Right lobe of liver (tissue), 6 donors: ENCODE data around the gene CBX1. TPM values are rescaled to one million over a fixed set of nuclear protein-coding genes. Genes with fewer than 3 reads are reported as not detected.

ENCODE experiments used
- ATAC-seq, 4 donors: fragments of 200-7000 bp; cut with Tn5 transposase; one replicate each; pipeline ENCODE4 v1.9.1; 2020; ENCODE audit warnings: mild to moderate bottlenecking in 4 of 4, moderate library complexity in 4 of 4
- DNase-seq, 3 donors: peaks; one replicate each; pipeline ENCODE4 v3.0.0-alpha.2; 2020
- H3K27ac ChIP-seq, 3 donors: fragments of 200-600 bp; one replicate each; pipeline ENCODE4 v1.8.0; 2022
- H3K27me3 ChIP-seq, 2 donors: fragments of 200-600 bp; one replicate each; pipeline ENCODE4 v1.8.0; 2022
- H3K36me3 ChIP-seq, 4 donors: fragments of 200-600 bp; sonication (generic) in 1 of 4; one replicate each; pipeline versions ENCODE4 v1.5.1 to v1.8.0; 2017 to 2022; ENCODE audit warnings: control low read depth in 1 of 4
- H3K4me1 ChIP-seq, 4 donors: fragments of 200-600 bp; sonication (generic) in 1 of 4; one replicate each; pipeline versions ENCODE4 v1.5.1 to v1.8.0; 2017 to 2022; ENCODE audit warnings: control low read depth in 1 of 4
- H3K4me3 ChIP-seq, 3 donors: fragments of 200-600 bp; one replicate each; pipeline ENCODE4 v1.8.0; 2022
- H3K9me3 ChIP-seq, 4 donors: fragments of 200-600 bp; sonication (generic) in 1 of 4; one replicate each; pipeline versions ENCODE4 v1.5.1 to v1.8.0; 2017 to 2022; ENCODE audit warnings: control low read depth in 1 of 4
- POLR2A ChIP-seq: fragments of 450-650 bp; IDR thresholded peaks from one replicate; pipeline ENCODE4 v1.6.1; 2017; ENCODE audit warnings: antibody characterized with exemption, mild to moderate bottlenecking
- WGBS: methylation state at CpG from one replicate; pipeline ENCODE4 v1.1.6; 2018; ENCODE audit warnings: low coverage, low lambda C conversion rate; ENCODE audit not compliant: insufficient coverage; ENCODE audit errors: missing lambda C conversion rate; 5-methylcytosine and 5-hydroxymethylcytosine counted together
- intact Hi-C, 2 donors: fragments of 100-400 bp; cut with DNase I; formaldehyde crosslinking; loops; one replicate each; pipeline versions ENCODE4 v1.11.2 to v1.14.1; 2022
- microRNA counts: library from miRNA; unstranded; fragments of <30 nt; microRNA quantifications from one replicate; lab custom pipeline; 2016
- microRNA-seq, 2 donors: library from miRNA; unstranded; fragments of <30 nt; microRNA quantifications; one replicate each; pipeline ENCODE4, GENCODE V29; 2019 to 2020
- small RNA-seq, 2 experiments: library from RNA; depleted of rRNA; stranded (forward); fragments of <200 nt; gene quantifications; one replicate each; pipeline ENCODE3, GENCODE V24; 2016
- total RNA-seq, 6 experiments: library from RNA; depleted of rRNA in 2 of 6; stranded (reverse); fragments of >200 nt in 2 of 6; fragmentation: NEBNext Ultra II Directional in 3 of 6; extraction: Animal tissue kit (Norgen Biotek cat#: 25700) in 3 of 6; gene quantifications; one replicate each; pipeline versions ENCODE4 v1.1.0 to v1.2.4, GENCODE V29; 2016 to 2023
- TF ChIP-seq, protein P1 (sequence below), 4 donors: fragments of 200-600 bp in 3 of 4; fragments of 450-650 bp in 1 of 4; IDR thresholded peaks; one replicate each; pipeline versions ENCODE4 v1.5.1 to v1.8.0; 2016 to 2022; ENCODE audit warnings: antibody characterized with exemption in 4 of 4, mild to moderate bottlenecking in 2 of 4
- donor health status: DM: no; HTN: yes; CAD: no.
- donor health status: DM: no; HTN: no; CAD: no.
- donor health status: DM: no; HTN: no; CAD: no.
- donor health status: DM: no; HTN: yes; CAD: no.
- donor health status: DM: no; HTN: yes; CAD: no.

Gene CBX1
- total RNA-seq, 6 experiments from 2014 or later, result 7.0 to 10.5 (median 9.9) TPM

DNA sequence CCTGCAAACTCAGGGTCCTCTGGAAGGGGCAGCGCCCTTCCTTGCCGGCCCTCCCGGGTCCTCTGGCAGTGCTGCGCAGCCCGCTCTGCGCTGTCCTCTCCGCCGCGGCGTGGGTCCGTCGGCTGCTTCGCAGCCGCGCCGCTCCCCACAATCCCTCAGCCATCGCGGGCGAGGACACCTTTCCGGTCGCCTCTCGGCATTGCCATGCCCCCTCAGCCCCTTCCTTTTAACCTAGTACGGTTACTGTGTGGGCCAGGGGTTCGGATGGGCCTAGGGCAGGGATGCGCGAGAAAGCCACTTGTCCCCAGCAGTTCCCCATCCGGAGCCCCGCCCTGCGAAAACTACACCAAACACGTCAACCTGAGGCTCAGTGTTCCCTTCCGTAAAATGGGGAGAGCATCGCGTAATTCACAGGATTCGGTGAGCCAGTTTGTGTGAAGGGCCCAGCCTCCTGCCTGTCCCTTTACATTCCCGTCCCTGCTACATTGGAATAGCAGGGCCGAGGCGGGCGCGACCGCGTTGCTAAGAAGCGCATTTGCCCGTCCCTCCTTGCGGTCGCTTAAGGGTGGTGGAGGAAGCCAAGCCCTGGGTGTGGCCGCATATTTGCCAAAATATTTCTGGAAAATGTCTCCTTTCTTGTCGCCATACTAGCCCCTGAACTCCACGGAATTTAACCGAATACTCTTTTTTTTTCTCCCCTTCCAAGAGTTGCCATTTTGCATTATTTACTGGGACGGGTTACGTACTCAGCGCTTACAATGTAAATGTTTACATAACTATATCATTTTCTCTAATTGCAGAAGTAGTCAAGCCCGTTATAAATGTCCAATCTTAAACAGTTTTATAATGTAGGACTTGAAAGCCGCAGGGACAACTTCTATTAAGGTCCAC is 76.9 kb downstream of the CBX1 start:
- H3K4me1 ChIP-seq, result peaks cover 0 to 33% (median 15%) of the 10 kb centered on the region in 4 donors
- no peaks in the 10 kb centered on the region for H3K27me3 ChIP-seq
- intact Hi-C loops, result loop anchor here (5.0 kb wide), 1 partner anchor 48 kb away; no protein-coding TSS in a partner anchor
- no peaks in the 10 kb centered on the region for H3K36me3 ChIP-seq
- no peaks in the 10 kb centered on the region for H3K9me3 ChIP-seq
- no peak overlapping the region for H3K27ac ChIP-seq
- H3K4me3 ChIP-seq, result peak overlapping the region; percentile 31 to 39 (median 37)
- under 1% methylated on average over 14 of the region's 54 CpGs for WGBS
- TF ChIP-seq, protein P1, sequence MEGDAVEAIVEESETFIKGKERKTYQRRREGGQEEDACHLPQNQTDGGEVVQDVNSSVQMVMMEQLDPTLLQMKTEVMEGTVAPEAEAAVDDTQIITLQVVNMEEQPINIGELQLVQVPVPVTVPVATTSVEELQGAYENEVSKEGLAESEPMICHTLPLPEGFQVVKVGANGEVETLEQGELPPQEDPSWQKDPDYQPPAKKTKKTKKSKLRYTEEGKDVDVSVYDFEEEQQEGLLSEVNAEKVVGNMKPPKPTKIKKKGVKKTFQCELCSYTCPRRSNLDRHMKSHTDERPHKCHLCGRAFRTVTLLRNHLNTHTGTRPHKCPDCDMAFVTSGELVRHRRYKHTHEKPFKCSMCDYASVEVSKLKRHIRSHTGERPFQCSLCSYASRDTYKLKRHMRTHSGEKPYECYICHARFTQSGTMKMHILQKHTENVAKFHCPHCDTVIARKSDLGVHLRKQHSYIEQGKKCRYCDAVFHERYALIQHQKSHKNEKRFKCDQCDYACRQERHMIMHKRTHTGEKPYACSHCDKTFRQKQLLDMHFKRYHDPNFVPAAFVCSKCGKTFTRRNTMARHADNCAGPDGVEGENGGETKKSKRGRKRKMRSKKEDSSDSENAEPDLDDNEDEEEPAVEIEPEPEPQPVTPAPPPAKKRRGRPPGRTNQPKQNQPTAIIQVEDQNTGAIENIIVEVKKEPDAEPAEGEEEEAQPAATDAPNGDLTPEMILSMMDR (IDR thresholded peaks at IDR 0.05), result no peak
- TF ChIP-seq POLR2A, result no peak
- DNase-seq (peak; percentile 51 to 66 (median 58)), ATAC-seq (peak in 1 of 4 donors; percentile 1)

DNA sequence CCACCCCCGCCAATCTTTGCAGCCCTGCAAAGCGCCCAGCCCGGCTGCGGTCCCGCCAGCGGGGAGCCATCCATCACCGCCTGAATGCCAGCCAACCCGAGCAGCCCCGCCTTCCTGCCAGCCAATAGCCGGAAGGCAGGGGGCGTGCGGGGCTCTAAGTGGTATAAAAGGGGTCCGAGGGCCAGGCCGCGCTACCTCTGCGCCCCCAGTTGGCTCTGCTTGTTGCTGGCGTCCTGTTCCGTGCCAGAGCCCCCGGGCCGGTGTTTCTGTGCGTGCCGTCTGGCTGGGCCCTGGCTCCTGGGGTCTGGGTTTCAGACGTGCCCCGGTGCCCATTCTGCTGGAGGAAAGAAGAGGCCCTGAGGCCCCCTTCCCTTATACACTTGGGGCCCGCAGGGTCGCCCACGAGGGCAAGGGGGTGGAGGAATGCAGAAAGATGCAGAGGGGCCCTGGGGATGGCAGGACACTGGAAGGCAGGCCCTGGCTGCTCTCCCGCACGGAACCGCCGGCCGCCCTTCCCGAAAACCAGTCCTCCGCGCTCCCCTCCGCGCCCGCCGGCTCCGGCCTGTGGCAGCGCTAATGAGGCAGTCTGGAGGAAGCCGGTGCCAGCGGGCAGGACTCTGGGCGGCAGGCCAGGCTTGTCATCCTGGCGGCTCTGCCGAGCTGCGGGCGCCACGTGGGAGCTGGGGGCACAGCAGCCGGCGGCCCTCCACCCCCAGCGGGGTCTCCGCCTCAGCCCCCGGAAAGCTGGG is 77.7 kb downstream of the CBX1 start:
- Histone ChIP-seq H3K4me1 (peaks cover 0 to 33% (median 15%) of the 10 kb centered on the region in 4 donors), H3K27me3 (no peaks in the 10 kb centered on the region), H3K36me3 (no peaks in the 10 kb centered on the region), H3K27ac (no peak overlapping the region), H3K4me3 (peak overlapping the region; percentile 31 to 39 (median 37)), H3K9me3 (no peaks in the 10 kb centered on the region)
- WGBS, result 0% methylated on average over 2 of the region's 54 CpGs
- intact Hi-C loops, result no loop called here
- TF ChIP-seq POLR2A, result peak; percentile 18
- TF ChIP-seq, protein P1 (IDR thresholded peaks at IDR 0.05), result peak in 3 of 4 donors; percentile 32 to 43 (median 35)
- DNase-seq (peak; percentile 88 to 91 (median 90)), ATAC-seq (peak; percentile 57 to 63 (median 59))

DNA sequence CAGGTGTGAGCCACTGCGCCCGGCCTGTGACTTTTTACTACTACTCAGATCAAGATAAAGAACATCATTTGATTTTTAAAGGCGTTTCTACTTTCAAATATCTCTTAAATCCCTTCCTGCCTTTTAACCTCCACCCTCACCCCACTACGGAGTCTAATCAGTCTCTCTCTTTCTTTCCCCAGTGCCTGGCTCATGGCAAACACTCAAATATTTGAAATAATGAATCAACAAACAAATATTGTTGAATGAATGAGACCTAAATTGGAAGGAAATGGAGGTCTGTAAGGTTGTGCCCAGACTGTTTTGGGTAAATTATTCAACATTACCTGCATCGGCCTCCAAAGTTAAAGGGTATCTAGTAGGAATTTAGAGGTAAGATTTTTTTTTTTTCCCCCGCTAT is 78.4 kb downstream of the CBX1 start:
- DNase-seq, result no peak
- Histone ChIP-seq H3K27me3 (no peaks in the 10 kb centered on the region), H3K9me3 (no peaks in the 10 kb centered on the region), H3K36me3 (no peaks in the 10 kb centered on the region), H3K4me1 (peaks cover 0 to 33% (median 15%) of the 10 kb centered on the region in 4 donors), H3K4me3 (no peak overlapping the region), H3K27ac (no peak overlapping the region)
- intact Hi-C loops, result no loop called here
- no peak for ATAC-seq
- WGBS, result 61% methylated on average over 6 of the region's 6 CpGs
- TF ChIP-seq, protein P1 (IDR thresholded peaks at IDR 0.05), result no peak
- TF ChIP-seq POLR2A, result no peak

DNA sequence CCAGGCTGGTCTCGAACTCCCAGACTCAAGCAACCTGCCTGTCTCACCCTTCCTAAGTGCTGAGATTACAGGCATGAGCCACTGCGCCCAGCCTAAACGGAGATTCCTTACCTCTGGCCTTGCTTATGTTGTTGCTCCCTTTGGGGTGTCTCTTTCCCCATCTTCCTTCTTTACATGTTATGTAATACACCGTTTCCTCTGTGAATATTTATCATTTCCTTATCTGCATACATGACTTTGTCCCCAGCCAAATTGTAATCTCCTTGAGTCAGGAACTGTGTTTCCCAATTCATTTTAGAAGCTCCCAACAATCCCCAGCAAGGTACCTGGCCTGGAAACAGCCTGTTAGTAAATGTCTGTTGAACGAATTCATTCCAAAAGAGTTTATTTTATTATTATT is 79.3 kb downstream of the CBX1 start:
- intact Hi-C loops, result no loop called here

More for the DNA sequence above, 79.3 kb downstream of the CBX1 start:
- WGBS, result 62% methylated on average over 5 of the region's 5 CpGs
- DNase-seq, result peak in 1 of 3 donors; percentile 19
- Histone ChIP-seq H3K27ac (no peak overlapping the region), H3K27me3 (no peaks in the 10 kb centered on the region), H3K36me3 (no peaks in the 10 kb centered on the region), H3K4me1 (peaks cover 0 to 33% (median 15%) of the 10 kb centered on the region in 4 donors), H3K9me3 (no peaks in the 10 kb centered on the region), H3K4me3 (no peak overlapping the region)
- no peak for TF ChIP-seq POLR2A
- TF ChIP-seq, protein P1 (IDR thresholded peaks at IDR 0.05), result no peak
- ATAC-seq, result no peak

MicroRNA genes within 50 kb of the gene (microRNA counts, 767-probe panel; counts per million panel counts)
- microRNA hsa-miR-152 (lab: Ali Mortazavi, UCI), result 237 counts per million

Small RNAs within 50 kb of the gene (microRNA-seq; reads per million reads assigned to microRNA genes)
- gene MIR152, result 849 to 953 reads per million in 2 donors

Small RNAs within 50 kb of the gene (small RNA-seq; reads per million reads assigned to genes)
- 0 reads per million in 2 experiments for gene AC004477.2
- gene MIR152, result 85.8 to 144 reads per million in 2 experiments
- gene RNU6-1201P, result 0 reads per million in 2 experiments

Other genes with a start within 250 kb of the CBX1 start
- gene SP2, start 205.2 kb downstream of the CBX1 start, total RNA-seq, result 1 to 10 TPM; 3.1 to 7.9 (median 5.5) TPM
- 100 to 1,000 TPM in 5 of 6 experiments, 10 to 100 TPM in 1; 85.0 to 151 (median 124) TPM for gene PNPO, start 159.9 kb downstream of the CBX1 start, total RNA-seq
- 1 to 10 TPM in 1 of 6 experiments, under 1 TPM in 5; 0.19 to 1.1 (median 0.47) TPM for gene PRR15L, start 143.6 kb downstream of the CBX1 start, total RNA-seq
- 100 to 1,000 TPM in 3 of 6 experiments, 10 to 100 TPM in 3; 47.3 to 119 (median 99.7) TPM for gene CDK5RAP3, start 130.4 kb downstream of the CBX1 start, total RNA-seq
- 10 to 100 TPM; 18.9 to 26.6 (median 23.8) TPM for gene COPZ2, start 63.7 kb downstream of the CBX1 start, total RNA-seq
- 100 to 1,000 TPM in 4 of 6 experiments, 10 to 100 TPM in 2; 63.1 to 156 (median 117) TPM for gene NFE2L1, start 53.1 kb downstream of the CBX1 start, total RNA-seq
- 10 to 100 TPM in 3 of 6 experiments, 1 to 10 TPM in 3; 7.2 to 11.7 (median 9.2) TPM for gene SNX11, start 6.3 kb upstream of the CBX1 start, total RNA-seq